ENCODE data around the gene COL8A1.
"Not testable (repeated sequence)": the region's sequence is repeated elsewhere in the genome, so short reads cannot be mapped to it uniquely, and the experiment has no call there.

Gene COL8A1

GRCh38 chr3:99708207-99708745, 69.9 kb downstream of the COL8A1 start:
- no peak for DNase-seq (ENCODE audit: low read depth)

GRCh38 chr3:99709686-99710085, 71.3 kb downstream of the COL8A1 start:
- no peak for DNase-seq (ENCODE audit: low read depth)

GRCh38 chr3:99710094-99710493, 71.7 kb downstream of the COL8A1 start:
- no peak for DNase-seq (ENCODE audit: low read depth)

- DNase-seq (ENCODE audit: low read depth) = no peak
These were observed 73.0 kb downstream of the COL8A1 start for GRCh38 chr3:99711351-99711750.

GRCh38 chr3:99712291-99712954, 74.0 kb downstream of the COL8A1 start:
- DNase-seq (ENCODE audit: low read depth) = no peak

GRCh38 chr3:99713440-99713839, 75.0 kb downstream of the COL8A1 start:
- no peak for DNase-seq (ENCODE audit: low read depth)

GRCh38 chr3:99714146-99714545, 75.8 kb downstream of the COL8A1 start:
- no peak for DNase-seq (ENCODE audit: low read depth)

GRCh38 chr3:99714575-99714974, 76.2 kb downstream of the COL8A1 start:
- no peak for DNase-seq (ENCODE audit: low read depth)

- DNase-seq (ENCODE audit: low read depth) = no peak
These were observed 78.1 kb downstream of the COL8A1 start for GRCh38 chr3:99716463-99716995.

GRCh38 chr3:99720985-99721632, 82.7 kb downstream of the COL8A1 start:
- peak; percentile 11 for DNase-seq (ENCODE audit: low read depth)

- DNase-seq (ENCODE audit: low read depth) = no peak
These were observed 83.2 kb downstream of the COL8A1 start for GRCh38 chr3:99721633-99722007.

- DNase-seq (ENCODE audit: low read depth) = no peak
These were observed 85.9 kb downstream of the COL8A1 start for GRCh38 chr3:99724276-99724675.

GRCh38 chr3:99730870-99731269, 92.5 kb downstream of the COL8A1 start:
- no peak for DNase-seq (ENCODE audit: low read depth)

- DNase-seq (ENCODE audit: low read depth) = no peak
These were observed 93.1 kb downstream of the COL8A1 start for GRCh38 chr3:99731499-99731898.

- DNase-seq (ENCODE audit: low read depth) = not testable (repeated sequence)
These were observed 102.0 kb downstream of the COL8A1 start for GRCh38 chr3:99740371-99740770.

GRCh38 chr3:99741588-99741987, 103.2 kb downstream of the COL8A1 start:
- no peak for DNase-seq (ENCODE audit: low read depth)

- peak; percentile 73 for DNase-seq (ENCODE audit: low read depth)
These were observed 109.5 kb downstream of the COL8A1 start for GRCh38 chr3:99747915-99748314.

GRCh38 chr3:99751649-99752048, 113.3 kb downstream of the COL8A1 start:
- DNase-seq (ENCODE audit: low read depth) = peak; percentile 90

GRCh38 chr3:99753268-99753975, 115.0 kb downstream of the COL8A1 start:
- DNase-seq (ENCODE audit: low read depth) = peak; percentile 87

- no peak for DNase-seq (ENCODE audit: low read depth)
These were observed 117.4 kb downstream of the COL8A1 start for GRCh38 chr3:99755831-99756230.

GRCh38 chr3:99757966-99758365, 119.6 kb downstream of the COL8A1 start:
- DNase-seq (ENCODE audit: low read depth) = no peak

GRCh38 chr3:99758502-99759177, 120.2 kb downstream of the COL8A1 start:
- no peak for DNase-seq (ENCODE audit: low read depth)

Data from ELR (cell line).